ENCODE results near the gene SCGB1C2.
A peak's percentile ranks its signal among the peaks of the same experiment; 100 is the strongest.

SCGB1C2 gene

DNA sequence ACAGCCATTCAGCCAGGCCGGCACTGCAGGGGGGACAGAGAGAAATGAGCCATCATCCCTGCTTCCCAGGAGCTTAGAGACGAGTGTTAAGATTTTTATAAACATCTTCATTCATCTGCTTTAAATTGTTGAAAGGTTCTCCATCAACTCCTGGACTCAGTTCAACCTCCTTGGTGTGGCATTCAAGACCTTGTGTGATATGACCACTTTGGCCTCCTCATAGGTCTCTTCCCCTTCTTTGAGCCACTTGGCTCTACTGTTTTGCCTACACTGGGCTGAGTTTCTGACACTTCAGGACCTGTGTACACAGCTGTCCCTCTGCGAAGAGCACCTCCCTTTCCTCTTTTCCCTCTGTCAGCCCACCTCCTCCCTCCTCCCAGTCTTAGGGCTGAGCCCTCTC, 39.8 kb downstream of the SCGB1C2 start:
- H3K36me3 Mint-ChIP-seq = no peaks in the 10 kb centered on the region
- DNase-seq (ENCODE audit: low spot score in 2 of 2) (no peak), ATAC-seq (no peak)
- H3K27ac Mint-ChIP-seq = no peak overlapping the region
- peaks cover 3% of the 10 kb centered on the region for H3K4me1 Mint-ChIP-seq
- H3K4me3 Mint-ChIP-seq = no peak overlapping the region
- H3K9me3 Mint-ChIP-seq = no peaks in the 10 kb centered on the region

DNA sequence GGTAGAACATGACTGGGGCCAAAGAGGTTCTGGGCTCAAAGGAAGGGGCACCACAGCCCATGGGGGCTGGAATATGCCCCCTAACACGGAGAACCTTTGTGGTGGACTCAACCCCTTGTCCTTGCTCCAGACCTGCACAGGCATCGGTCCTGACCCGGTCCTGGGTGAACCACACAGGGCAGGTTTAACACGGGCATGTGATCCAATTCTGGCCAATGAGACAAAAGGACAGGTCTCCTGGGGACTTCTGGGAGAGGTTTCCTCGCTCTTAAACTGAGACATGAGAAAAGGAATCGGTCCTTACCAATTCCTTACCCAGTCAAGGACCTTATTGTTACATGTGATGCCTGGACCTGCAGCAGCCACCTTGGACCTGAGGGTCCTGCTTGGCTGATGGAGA, 40.4 kb downstream of the SCGB1C2 start:
- peaks cover 6% of the 10 kb centered on the region for H3K4me1 Mint-ChIP-seq
- no peak for ATAC-seq

DNA sequence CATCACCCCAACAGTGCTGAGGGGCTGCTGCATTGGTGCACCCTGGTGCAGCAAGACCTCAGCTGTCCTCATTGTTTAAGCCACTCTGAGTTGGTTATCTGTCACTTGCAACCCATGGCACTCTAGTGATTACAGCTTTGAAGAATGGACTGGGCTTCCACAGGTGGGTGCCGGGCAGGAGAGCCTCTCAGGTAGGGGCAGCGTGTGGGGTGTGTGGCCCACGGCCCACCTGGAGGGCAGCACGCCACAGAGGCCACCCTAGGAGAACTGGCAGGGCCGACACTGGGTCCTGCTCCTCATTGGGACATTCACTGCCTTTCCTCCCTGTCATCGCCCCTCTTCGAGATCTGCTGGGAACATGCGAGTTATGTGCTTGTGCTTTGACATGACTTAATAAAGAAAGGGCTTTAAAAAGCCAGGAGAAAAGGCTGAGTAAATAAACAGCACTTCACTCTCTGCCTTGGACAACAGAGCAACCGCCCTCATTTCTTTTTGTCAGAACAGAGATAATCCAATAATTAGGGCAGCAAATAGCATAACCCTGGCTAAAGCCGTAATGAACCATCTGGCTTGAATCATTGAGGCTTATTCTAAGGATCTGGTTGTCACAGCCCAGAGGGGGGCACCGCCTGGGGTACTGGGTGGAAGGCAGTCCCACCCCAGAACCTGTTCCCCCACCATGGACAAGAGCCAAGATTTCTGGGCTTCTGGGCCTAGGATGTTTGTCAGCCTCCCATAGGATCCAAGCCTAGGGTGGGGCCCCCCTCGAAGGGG, 41.1 kb downstream of the SCGB1C2 start:
- Mint-ChIP-seq H3K27ac (no peak overlapping the region), H3K4me3 (no peak overlapping the region), H3K9me3 (no peaks in the 10 kb centered on the region), H3K36me3 (no peaks in the 10 kb centered on the region), H3K4me1 (peaks cover 6% of the 10 kb centered on the region)
- DNase-seq (ENCODE audit: low spot score in 2 of 2) (no peak), ATAC-seq (no peak)

More for the DNA sequence above, 40.4 kb downstream of the SCGB1C2 start:
- no peaks in the 10 kb centered on the region for H3K36me3 Mint-ChIP-seq
- no peak for DNase-seq (ENCODE audit: low spot score in 2 of 2)
- no peaks in the 10 kb centered on the region for H3K9me3 Mint-ChIP-seq
- no peak overlapping the region for H3K4me3 Mint-ChIP-seq
- H3K27ac Mint-ChIP-seq = no peak overlapping the region

DNA sequence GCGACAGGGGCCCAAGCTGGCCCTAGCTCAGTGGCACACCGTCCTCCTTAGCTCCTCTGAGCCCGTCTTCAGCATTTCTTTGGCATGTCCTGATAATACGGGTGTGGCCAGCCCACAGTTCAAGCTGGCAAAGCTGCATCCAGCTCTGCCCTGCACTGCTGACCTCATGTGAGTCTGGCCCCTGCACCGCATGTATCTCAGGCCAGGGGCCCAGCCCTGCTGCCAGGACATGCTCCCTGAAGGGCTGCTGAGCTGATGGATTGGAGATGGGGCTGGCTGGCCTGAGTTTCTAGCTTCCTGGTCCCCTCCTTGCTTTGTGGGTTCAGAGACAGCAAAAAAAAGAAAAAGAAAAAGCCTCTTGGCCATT, 41.7 kb downstream of the SCGB1C2 start:
- H3K27ac Mint-ChIP-seq = no peak overlapping the region
- H3K36me3 Mint-ChIP-seq = no peaks in the 10 kb centered on the region
- no peaks in the 10 kb centered on the region for H3K9me3 Mint-ChIP-seq
- peaks cover 6% of the 10 kb centered on the region for H3K4me1 Mint-ChIP-seq
- ATAC-seq = no peak
- DNase-seq (ENCODE audit: low spot score in 2 of 2) = no peak
- H3K4me3 Mint-ChIP-seq = no peak overlapping the region

DNA sequence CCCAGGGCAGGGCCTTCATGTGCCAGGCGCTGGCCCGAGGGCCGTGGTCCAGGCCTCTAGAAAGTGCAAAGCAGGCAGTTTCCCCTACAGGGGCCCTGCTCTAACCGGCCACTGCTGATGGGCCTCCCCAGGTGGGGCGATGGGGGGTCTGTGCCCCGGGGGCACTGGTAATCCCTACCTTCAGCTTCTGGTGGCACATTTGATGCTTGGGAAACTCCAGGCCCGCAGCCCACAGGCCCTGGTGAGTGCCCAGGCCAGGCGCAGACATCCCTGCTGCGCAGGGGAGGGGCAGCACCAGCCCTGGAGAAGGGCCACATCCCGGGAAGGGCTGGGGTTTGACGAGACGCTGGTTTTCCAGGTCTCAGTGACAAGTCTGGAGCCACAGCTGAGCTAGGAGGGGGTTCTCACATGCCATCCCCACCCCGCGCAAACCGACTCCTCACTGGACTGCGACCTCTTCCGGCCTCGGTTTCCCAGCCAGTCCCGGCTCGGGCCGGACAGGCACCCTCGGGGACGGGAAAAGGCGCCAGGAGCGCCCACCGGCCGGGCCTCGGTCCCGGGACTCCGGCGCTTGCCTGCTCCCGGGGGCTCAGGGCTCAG, 42.5 kb downstream of the SCGB1C2 start:
- H3K4me1 Mint-ChIP-seq = peaks cover 6% of the 10 kb centered on the region
- DNase-seq (ENCODE audit: low spot score in 2 of 2) = no peak
- no peak overlapping the region for H3K4me3 Mint-ChIP-seq
- no peaks in the 10 kb centered on the region for H3K36me3 Mint-ChIP-seq
- no peak for ATAC-seq
- no peak overlapping the region for H3K27ac Mint-ChIP-seq
- H3K9me3 Mint-ChIP-seq = no peaks in the 10 kb centered on the region

DNA sequence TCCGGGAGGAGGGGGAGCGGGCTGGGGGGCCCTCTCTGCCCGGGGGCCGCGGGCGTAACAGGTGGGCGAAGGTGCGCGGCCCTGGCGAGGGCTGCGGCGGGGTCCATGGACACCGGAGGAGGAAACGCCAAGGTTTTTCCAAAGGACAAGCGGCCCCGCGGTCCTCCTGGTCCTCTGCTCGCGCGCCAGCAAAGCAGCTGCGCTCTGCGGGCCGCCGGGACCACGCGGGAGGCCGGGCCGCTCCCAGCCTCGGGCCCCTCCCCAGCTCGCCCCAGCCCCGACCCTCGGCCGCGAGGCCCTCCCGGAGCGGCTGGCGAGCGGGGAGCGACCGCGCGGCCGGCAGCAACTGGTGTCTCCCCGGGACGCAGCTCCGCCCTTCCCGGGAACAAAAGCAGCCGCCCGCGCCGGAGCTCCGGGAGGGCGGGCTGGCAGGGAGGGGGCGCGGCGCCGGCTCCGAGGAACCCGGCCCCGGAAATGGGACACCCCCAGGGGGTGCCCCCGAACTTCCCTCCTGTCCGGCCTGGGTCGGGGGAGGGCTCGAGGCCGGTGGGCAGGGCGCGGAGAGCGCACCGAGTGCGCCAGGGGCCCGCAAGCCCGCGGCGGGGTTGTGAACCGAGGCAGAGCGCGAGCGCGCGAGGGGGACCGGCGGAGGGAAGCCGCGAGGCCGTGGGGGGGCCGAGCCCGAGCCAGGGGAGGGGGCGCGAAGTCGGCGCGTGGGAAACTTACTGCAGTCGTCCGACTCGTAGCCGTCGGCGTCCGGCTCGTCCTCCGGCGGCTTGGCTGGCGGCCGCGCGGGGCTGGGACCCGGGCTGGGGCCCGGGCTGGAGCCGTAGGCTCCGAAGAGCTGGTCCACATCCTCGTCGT, 43.2 kb downstream of the SCGB1C2 start:
- H3K4me1 Mint-ChIP-seq = peaks cover 8% of the 10 kb centered on the region
- H3K36me3 Mint-ChIP-seq = no peaks in the 10 kb centered on the region
- ATAC-seq = no peak
- no peaks in the 10 kb centered on the region for H3K9me3 Mint-ChIP-seq
- no peak overlapping the region for H3K27ac Mint-ChIP-seq
- no peak overlapping the region for H3K4me3 Mint-ChIP-seq
- DNase-seq (ENCODE audit: low spot score in 2 of 2) = no peak

DNA sequence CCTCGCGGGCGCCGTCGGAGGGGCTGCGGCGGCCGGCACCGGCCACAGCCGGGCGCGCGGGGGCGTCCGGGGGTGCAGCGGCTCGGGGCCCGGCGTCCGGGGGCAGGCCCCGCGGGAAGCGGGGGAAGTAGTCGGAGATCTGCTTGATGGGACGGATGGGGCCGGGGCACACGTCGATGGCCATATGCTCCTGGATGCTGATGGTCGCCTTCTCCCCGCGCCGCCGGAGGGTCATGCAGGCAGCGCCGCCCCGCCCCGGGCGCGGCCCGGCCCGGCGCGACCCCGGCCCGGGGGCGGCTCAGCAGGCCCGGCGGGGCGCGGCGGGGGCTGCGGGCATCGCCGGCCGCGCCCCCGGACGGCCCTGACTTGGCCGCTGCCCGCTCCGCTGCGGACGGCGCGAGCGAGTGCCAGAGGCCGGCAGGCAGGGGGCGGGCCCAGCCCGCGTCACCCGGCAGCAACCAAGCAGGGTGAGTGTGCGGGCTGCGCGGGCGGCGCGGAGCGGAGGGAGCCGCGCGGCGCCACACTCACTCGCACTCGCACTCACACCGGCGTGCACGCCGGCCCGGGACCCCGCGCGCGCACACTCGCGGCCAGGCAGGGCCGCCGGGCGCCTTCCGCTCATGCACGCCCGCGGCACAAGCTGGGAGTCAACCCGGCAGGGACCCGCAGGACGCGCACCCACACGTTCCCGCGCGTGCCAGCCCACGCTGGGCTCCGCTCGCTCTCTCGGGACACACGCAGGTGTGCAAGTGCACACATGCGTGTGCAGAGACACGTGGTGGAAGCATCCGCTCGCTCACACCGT, 44.1 kb downstream of the SCGB1C2 start, which contains the start of gene DOC2B:
Gene DOC2B (minus strand): TSS at position 406 of the 805 bp plus-strand sequence. CDS start 171 bp downstream, at position 235.
- DNase-seq (ENCODE audit: low spot score in 2 of 2) (no peak), ATAC-seq (peak; percentile 55)
- H3K27ac Mint-ChIP-seq = no peak within 1 kb of the TSS
- peaks cover 15% of the 10 kb centered on the region for H3K4me1 Mint-ChIP-seq
- H3K9me3 Mint-ChIP-seq = no peaks in the 10 kb centered on the region
- no peaks in the 10 kb centered on the region for H3K36me3 Mint-ChIP-seq
- H3K4me3 Mint-ChIP-seq = peak within 1 kb of the TSS; percentile 42

DNA sequence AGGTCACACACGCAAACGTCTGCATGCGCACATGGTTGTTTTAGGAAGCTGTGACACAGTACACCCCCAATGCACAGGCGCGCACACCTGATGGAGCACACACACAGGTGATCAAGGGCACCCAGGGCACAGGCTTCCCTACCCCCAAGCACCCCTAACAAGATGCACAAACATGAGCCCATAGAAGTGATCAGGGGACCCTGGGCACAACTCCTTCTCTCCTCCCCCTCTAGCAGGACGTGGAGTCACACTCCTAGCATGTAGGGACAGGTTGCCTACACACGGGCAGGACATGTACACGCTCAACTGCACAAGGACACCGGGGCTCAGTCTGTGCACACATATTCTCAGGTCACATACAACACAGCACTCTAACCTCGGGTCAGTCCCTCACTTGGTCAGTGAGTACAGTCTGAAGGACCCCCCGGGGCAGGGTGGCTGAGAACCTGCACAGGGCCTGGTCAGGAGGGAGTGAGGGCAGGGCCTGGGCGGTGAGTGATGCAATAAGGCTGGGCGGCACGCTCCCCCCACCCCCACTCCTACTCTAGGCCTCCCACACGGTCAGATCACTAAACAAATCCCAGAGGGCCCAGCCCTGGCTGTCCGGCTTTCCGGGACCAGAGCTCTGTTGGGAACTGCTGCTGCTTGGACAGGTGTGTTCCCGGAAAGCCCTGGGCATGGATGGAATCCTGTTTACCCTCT, 44.8 kb downstream of the SCGB1C2 start:
- no peak for DNase-seq (ENCODE audit: low spot score in 2 of 2)
- Mint-ChIP-seq H3K4me1 (peaks cover 15% of the 10 kb centered on the region), H3K9me3 (no peaks in the 10 kb centered on the region), H3K36me3 (no peaks in the 10 kb centered on the region), H3K27ac (no peak overlapping the region), H3K4me3 (peak overlapping the region; percentile 42)
- no peak for ATAC-seq

DNA sequence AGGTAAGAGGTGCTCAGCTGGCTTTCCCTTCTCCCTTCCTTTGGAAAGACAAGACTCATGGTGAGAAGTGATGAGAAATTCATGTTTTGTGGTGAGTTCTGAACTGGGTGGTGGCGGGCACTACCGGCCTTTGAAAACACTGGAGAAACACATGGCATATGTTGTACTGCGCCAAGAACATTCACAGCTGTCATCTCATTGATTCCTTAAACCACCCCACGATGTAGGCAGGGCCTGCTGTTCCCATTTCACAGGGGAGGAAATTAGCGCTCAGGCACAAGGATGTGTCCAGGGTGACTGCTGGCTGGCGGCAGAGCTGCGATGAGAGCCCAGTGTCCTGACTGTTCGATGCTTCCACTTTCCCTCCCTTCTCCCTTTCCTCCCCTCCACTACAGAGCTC, 45.7 kb downstream of the SCGB1C2 start:
- Mint-ChIP-seq H3K27ac (no peak overlapping the region), H3K9me3 (no peaks in the 10 kb centered on the region), H3K4me1 (peaks cover 15% of the 10 kb centered on the region), H3K4me3 (no peak overlapping the region), H3K36me3 (no peaks in the 10 kb centered on the region)
- ATAC-seq = no peak
- DNase-seq (ENCODE audit: low spot score in 2 of 2) = no peak

DNA sequence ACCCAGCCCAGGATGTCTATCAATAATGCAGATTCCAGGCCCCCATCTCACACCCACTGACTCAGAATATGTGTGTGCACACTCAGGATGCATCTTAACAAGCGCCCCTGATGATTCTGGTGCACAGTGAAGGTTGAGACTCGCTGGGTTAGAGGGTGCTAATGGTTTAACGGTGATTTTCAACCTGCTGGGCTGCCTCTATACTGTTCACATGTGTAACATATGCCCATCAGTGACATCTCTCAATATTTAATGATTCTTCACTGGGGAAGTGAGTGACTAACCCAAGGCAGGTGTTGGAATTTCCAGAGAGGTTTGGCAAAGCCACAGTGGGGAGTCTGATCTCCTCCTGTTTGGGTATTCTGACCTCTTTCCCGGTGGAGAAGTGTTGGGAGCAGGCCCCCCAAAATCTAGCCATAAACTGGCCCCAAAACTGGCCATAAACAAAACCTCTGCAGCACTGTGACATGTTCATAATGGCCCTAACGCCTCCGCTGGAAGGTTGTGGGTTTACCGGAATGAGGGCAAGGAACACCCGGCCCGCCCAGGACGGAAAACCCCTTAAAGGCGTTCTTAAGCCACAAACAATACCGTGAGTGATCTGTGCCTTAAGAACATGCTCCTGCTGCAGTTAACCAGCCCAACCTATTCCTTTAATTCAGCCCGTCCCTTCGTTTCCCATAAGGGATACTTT, 48.2 kb downstream of the SCGB1C2 start:
- DNase-seq (ENCODE audit: low spot score in 2 of 2) (peak in 1 of 2 donors; percentile 64), ATAC-seq (peak; percentile 25)
- Mint-ChIP-seq H3K4me3 (peak overlapping the region; percentile 49), H3K36me3 (no peaks in the 10 kb centered on the region), H3K27ac (no peak overlapping the region), H3K4me1 (peaks cover 15% of the 10 kb centered on the region), H3K9me3 (no peaks in the 10 kb centered on the region)

DNA sequence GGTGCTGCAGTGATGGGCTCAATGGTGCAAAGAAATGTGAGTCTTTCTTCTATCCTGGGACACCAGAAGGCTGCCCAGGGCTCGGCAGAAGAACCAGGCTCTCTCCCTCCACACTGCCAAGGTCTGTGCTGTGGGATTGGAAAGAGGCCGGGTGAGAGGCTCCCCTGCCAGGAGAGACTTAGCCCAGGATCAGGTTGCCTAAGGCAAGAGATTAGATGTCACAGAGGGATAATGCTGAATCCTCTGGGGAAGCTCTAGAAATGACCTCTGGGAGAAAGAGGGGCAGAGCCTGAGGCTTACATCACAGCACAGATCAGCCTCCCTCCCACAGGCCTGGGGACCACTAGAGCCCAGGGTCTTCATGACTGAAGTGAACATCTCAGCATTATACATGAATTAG, 49.8 kb downstream of the SCGB1C2 start:
- Mint-ChIP-seq H3K9me3 (no peaks in the 10 kb centered on the region), H3K36me3 (no peaks in the 10 kb centered on the region), H3K27ac (no peak overlapping the region), H3K4me1 (peaks cover 12% of the 10 kb centered on the region), H3K4me3 (no peak overlapping the region)
- no peak for ATAC-seq
- no peak for DNase-seq (ENCODE audit: low spot score in 2 of 2)
